Transverse colon (tissue), 4 donors: ENCODE measurements around the gene VPS35L. TPM values are rescaled to one million over a fixed set of nuclear protein-coding genes. Genes with fewer than 3 reads are reported as not detected.

ENCODE experiments used
- DNase-seq: peaks from one replicate; pipeline ENCODE4 v3.0.0-alpha.2; 2019
- H3K27ac ChIP-seq, 4 donors: fragments of 200-600 bp; sonication (generic); 2 replicates each; pipeline ENCODE4 v1.5.1; 2016 to 2018; ENCODE audit warnings: inconsistent platforms in 4 of 4
- H3K27me3 ChIP-seq: fragments of 200-600 bp; sonication (generic); 2 replicates; pipeline ENCODE4 v1.5.1; 2017; ENCODE audit warnings: inconsistent platforms
- H3K36me3 ChIP-seq, 4 donors: fragments of 200-600 bp; sonication (generic); 2 replicates each; pipeline ENCODE4 v1.5.1; 2017 to 2019; ENCODE audit warnings: inconsistent platforms in 4 of 4
- H3K4me1 ChIP-seq, 4 donors: fragments of 200-600 bp; sonication (generic); 2 replicates each; pipeline ENCODE4 v1.5.1; 2017 to 2020; ENCODE audit warnings: inconsistent platforms in 4 of 4
- H3K4me3 ChIP-seq, 4 donors: fragments of 200-600 bp; sonication (generic); 1 replicate in 1 of 4; 2 replicates in 3 of 4; pipeline versions ENCODE4 v1.5.1 to v1.6.1; 2017 to 2019; ENCODE audit warnings: inconsistent platforms in 4 of 4
- H3K9me3 ChIP-seq, 2 donors: fragments of 200-600 bp; sonication (generic); 2 replicates each; pipeline ENCODE4 v1.5.1; 2017 to 2019; ENCODE audit warnings: inconsistent platforms in 2 of 2
- CTCF ChIP-seq, 5 experiments: fragments of 200-600 bp in 3 of 5; fragments of 450-650 bp in 2 of 5; sonication (generic) in 3 of 5; IDR thresholded peaks; 1 replicate in 2 of 5; 2 replicates in 3 of 5; pipeline ENCODE4 v1.5.1; 2016 to 2017; ENCODE audit warnings: antibody characterized with exemption in 5 of 5, inconsistent platforms in 3 of 5, mild to moderate bottlenecking in 2 of 5, moderate library complexity in 1 of 5
- EP300 ChIP-seq: sonication (generic); formaldehyde crosslinking; IDR thresholded peaks from one replicate; pipeline ENCODE4 v1.6.1; 2017; ENCODE audit warnings: antibody characterized with exemption, low read depth
- POLR2A ChIP-seq: fragments of 450-650 bp; IDR thresholded peaks from one replicate; pipeline ENCODE4 v1.6.1; 2016; ENCODE audit warnings: antibody characterized with exemption, mild to moderate bottlenecking, moderate library complexity
- POLR2AphosphoS5 ChIP-seq, 3 donors: sonication (generic); formaldehyde crosslinking; IDR thresholded peaks; one replicate each; pipeline ENCODE4 v1.6.1; 2016; ENCODE audit warnings: antibody characterized with exemption in 3 of 3
- WGBS, 2 donors: methylation state at CpG; one replicate each; pipeline ENCODE4 v1.1.5; 2018; ENCODE audit warnings: low coverage in 1 of 2; 5-methylcytosine and 5-hydroxymethylcytosine counted together
- in situ Hi-C, 4 donors: fragments of 200-750 bp; cut with MboI; loops; one replicate each; pipeline versions ENCODE4 v1.15.0 to v1.15.1; 2017; ENCODE audit warnings: low sequenced_read_pairs in 3 of 4, low pct_ligation_motif_present in 1 of 4, low pct_unique_long_range_greater_than_20kb in 1 of 4
- intact Hi-C: fragments of 100-400 bp; cut with DNase I; formaldehyde crosslinking; loops from one replicate; pipeline ENCODE4 v1.15.1; 2023; ENCODE audit warnings: low total_unique reads
- total RNA-seq, 4 donors: library from RNA; depleted of rRNA; stranded (reverse); fragments of >200 nt; gene quantifications; one replicate each; pipeline ENCODE4 v1.1.0, GENCODE V29; 2016

VPS35L gene
- total RNA-seq, 4 donors from 2014 or later, result 40.0 to 89.8 (median 51.5) TPM

DNA sequence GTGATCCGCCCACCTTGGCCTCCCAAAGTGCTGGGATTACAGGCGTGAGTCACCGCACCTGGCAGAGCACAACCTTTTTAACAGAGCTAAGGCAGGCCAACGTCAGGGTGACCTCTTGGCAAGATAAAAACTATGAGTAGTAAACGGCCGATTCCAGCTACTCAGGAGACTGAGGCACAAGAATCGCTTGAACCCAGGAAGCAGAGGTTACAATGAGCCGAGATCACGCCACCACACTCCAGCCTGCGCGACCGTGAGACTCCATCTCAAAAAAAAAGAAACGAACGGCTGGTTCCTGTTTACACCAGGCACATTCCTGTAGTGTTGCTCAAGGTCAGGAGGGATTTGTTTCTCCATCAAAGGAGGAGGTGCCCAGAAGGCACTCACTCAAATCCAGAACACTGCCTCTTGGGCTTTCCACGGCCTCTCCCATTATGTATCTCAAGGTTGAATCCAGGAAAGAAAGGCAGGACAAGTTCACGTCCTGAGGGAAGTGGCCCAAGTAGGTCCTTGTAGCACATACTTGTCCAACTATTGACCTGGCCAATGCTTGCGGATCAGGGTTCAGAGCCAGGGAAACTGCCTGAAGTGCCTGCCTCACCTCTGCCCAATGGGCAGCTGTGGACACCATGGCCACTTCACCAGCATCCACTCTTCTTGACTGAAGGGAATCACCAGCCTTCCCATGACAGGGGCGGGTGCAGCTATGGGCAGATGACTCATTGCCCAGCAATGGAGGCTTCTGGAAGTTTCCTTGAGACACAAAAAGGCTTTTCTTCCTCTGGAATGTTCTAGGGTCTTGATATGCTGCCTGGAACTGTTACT, 149.0 kb downstream of the VPS35L start:
- H3K27me3 ChIP-seq, result no peaks in the 10 kb centered on the region
- TF ChIP-seq CTCF (IDR thresholded peaks at IDR 0.05), result no peak
- peak in 2 of 3 donors; percentile 18 to 37 for TF ChIP-seq POLR2AphosphoS5 (IDR thresholded peaks at IDR 0.05)
- no peak for TF ChIP-seq EP300
- no peak for TF ChIP-seq POLR2A
- 76 to 92% methylated on average over 4 to 17 of the region's 18 CpGs for WGBS, 2 donors
- DNase-seq, result no peak
- peak overlapping the region; percentile 41 to 61 (median 54) for H3K27ac ChIP-seq
- intact Hi-C loops (no loop called here), in situ Hi-C loops (loop anchor here in 1 of 4 donors (25.0 kb wide), 1 partner anchor 183 kb away; the partner anchor contains the start of gene GPRC5B)
- H3K4me1 ChIP-seq, result peaks cover 4 to 20% (median 14%) of the 10 kb centered on the region in 4 donors
- no peaks in the 10 kb centered on the region for H3K9me3 ChIP-seq
- peaks cover 0 to 7% (median 3%) of the 10 kb centered on the region in 4 donors for H3K36me3 ChIP-seq
- H3K4me3 ChIP-seq, result no peak overlapping the region

GRCh38 chr16:19705146-19705501, 149.6 kb downstream of the VPS35L start:
- Histone ChIP-seq H3K4me3 (no peak overlapping the region), H3K4me1 (peaks cover 4 to 14% (median 8%) of the 10 kb centered on the region in 4 donors), H3K27ac (peak overlapping the region; percentile 41 to 61 (median 54)), H3K9me3 (no peaks in the 10 kb centered on the region), H3K27me3 (no peaks in the 10 kb centered on the region), H3K36me3 (peaks cover 0 to 7% (median 3%) of the 10 kb centered on the region in 4 donors)
- intact Hi-C loops (no loop called here), in situ Hi-C loops (loop anchor here in 1 of 4 donors (25.0 kb wide), 1 partner anchor 182 kb away; the partner anchor contains the start of gene GPRC5B)
- TF ChIP-seq CTCF (IDR thresholded peaks at IDR 0.05), result no peak
- no peak for TF ChIP-seq EP300
- TF ChIP-seq POLR2AphosphoS5 (IDR thresholded peaks at IDR 0.05), result no peak
- no peak for TF ChIP-seq POLR2A
- WGBS, 2 donors, result 96% methylated on average over 8 of the region's 8 CpGs; no CpG with 5 or more reads in 1 of the 2 donors
- DNase-seq, result no peak

DNA sequence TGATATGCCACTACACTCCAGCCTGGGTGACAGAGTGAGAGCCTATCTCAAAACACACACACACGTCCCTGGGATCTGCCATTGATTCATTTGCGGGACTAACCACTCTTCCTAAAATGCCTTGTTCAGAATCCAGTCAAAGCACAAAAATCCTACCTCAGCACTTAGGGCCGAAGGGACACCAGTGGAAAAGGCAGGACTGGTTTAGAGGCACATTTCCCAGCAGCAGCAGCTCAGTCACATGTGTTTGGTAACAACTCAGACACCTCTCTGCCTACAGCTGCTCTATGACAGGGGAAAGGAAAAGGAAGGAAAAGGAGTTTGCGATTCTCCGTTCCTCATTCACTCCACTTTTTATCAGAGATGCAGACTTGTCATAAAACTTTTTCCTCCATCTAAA, 150.3 kb downstream of the VPS35L start:
- in situ Hi-C loops (loop anchor here in 1 of 4 donors (25.0 kb wide), 1 partner anchor 181 kb away; the partner anchor contains the start of gene GPRC5B), intact Hi-C loops (no loop called here)
- DNase-seq, result no peak
- no peaks in the 10 kb centered on the region for H3K27me3 ChIP-seq
- no peak overlapping the region for H3K4me3 ChIP-seq
- H3K27ac ChIP-seq, result peak overlapping the region in 2 of 4 donors; percentile 54 to 61
- TF ChIP-seq POLR2AphosphoS5 (IDR thresholded peaks at IDR 0.05) (no peak), EP300 (no peak), CTCF (IDR thresholded peaks at IDR 0.05) (no peak), POLR2A (no peak)
- peaks cover 0 to 7% (median 3%) of the 10 kb centered on the region in 4 donors for H3K4me1 ChIP-seq
- peaks cover 0 to 7% (median 3%) of the 10 kb centered on the region in 4 donors for H3K36me3 ChIP-seq
- whole genome bisulfite sequencing, 2 donors, result 89% methylated on average over 5 of the region's 5 CpGs; no CpG with 5 or more reads in 1 of the 2 donors
- no peaks in the 10 kb centered on the region for H3K9me3 ChIP-seq

- no peak for TF ChIP-seq POLR2A
- no peak for TF ChIP-seq POLR2AphosphoS5 (IDR thresholded peaks at IDR 0.05)
- no peak for TF ChIP-seq EP300
- no peak for TF ChIP-seq CTCF (IDR thresholded peaks at IDR 0.05)
- H3K27ac ChIP-seq, result no peak overlapping the region
- H3K9me3 ChIP-seq, result no peaks in the 10 kb centered on the region
- intact Hi-C loops, result no loop called here
- H3K4me3 ChIP-seq, result no peak overlapping the region
- H3K36me3 ChIP-seq, result peaks cover 0 to 7% (median 3%) of the 10 kb centered on the region in 4 donors
- in situ Hi-C loops, result loop anchor here in 1 of 4 donors (25.0 kb wide), 1 partner anchor 180 kb away; the partner anchor contains the start of gene GPRC5B
- WGBS, 2 donors, result 95 to 100% methylated on average over 5 to 15 of the region's 15 CpGs
- H3K4me1 ChIP-seq, result peaks cover 0 to 4% (median 0%) of the 10 kb centered on the region in 4 donors
- no peak for DNase-seq
- H3K27me3 ChIP-seq, result no peaks in the 10 kb centered on the region
These were observed 151.3 kb downstream of the VPS35L start for GRCh38 chr16:19706846-19707245.
